Prostate gland (tissue), 2 donors: ENCODE measurements around the gene MIGA1.

ENCODE experiments used
- CTCF ChIP-seq, 4 experiments: fragments of 200-600 bp in 2 of 4; fragments of 450-650 bp in 2 of 4; sonication (generic) in 2 of 4; IDR thresholded peaks; 1 replicate in 3 of 4; 2 replicates in 1 of 4; pipeline ENCODE4 v1.5.1; 2016 to 2019; ENCODE audit warnings: antibody characterized with exemption in 4 of 4, mild to moderate bottlenecking in 2 of 4, moderate library complexity in 2 of 4
- POLR2AphosphoS5 ChIP-seq: sonication (generic); formaldehyde crosslinking; IDR thresholded peaks from one replicate; pipeline ENCODE4 v1.6.1; 2017; ENCODE audit warnings: antibody characterized with exemption

DNA sequence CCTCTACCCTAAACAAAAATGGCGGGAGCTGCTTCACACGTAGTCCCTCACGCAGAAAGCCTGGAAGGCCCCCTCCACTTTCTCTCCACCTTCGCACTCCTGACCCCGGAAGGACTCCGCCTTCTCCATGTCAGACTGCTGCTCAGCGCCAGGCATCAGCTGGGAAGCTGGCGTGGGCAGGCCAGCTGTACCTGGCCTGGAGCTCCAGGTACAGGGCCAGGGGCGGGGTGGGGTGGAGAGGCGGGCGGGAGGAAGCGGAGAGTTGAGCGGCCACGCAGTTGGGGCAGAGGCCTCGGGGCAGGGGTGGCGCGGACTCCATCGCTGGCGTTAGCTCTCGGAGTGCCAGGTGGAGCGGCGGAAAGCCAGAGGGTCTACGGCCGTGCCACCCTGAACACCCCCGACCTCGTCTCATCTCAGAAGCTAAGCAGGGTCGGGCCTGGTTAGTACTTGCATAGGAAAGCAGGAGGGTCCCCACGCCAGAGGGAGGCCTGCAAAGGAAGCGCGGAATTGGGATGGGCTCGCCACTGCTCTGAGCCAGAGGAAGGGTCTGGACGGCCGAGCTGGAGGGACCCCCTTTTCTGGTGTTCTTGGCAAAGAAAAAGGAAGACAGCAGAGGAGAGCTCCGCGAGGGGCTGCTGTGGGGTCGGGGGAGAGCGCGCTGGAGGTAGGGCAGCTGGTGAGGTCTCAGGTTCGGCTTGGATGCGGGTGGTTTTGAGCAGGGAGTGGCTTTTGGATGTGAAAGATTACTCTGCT is at the start of gene MIGA1:
- TF ChIP-seq CTCF (IDR thresholded peaks at IDR 0.05): no peak
- TF ChIP-seq POLR2AphosphoS5: peak; percentile 86
